ENCODE results near the gene FHL2.

DNA sequence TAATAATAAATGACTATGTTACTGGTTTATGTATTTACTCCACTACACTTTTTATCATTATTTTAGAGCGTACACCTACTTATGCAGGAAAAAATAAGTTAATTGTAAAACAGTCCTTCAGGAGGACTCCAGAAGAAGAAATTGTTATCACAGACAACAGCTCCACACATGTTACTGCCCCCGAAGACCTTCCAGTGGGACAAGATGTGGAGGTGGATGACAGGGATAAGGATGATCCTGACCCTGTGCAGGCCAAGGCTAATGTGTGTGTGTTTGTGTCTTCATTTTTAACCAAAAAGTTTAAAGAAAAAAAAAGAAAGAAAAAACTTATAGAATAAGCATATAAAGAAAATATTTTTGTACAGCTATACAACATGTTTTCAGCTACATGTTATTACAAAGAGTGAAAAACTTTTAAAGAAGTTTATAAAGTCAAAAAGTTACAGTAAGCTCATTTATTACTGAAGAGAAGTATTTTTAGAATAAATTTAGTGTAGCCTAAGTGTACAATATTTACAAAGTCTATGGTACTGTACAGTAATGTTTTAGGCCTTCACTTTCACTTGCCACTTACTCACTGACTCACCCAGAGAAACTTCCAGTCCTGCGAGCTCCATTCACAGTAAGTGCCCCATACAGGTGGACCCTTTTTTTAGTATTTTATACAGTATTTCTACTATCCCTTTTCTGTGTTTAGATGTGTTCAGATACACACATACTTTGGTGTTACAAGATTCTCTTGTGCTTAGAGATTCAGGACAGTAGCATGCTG is 76.8 kb downstream of the FHL2 start:
- TF ChIP-seq, protein P1, sequence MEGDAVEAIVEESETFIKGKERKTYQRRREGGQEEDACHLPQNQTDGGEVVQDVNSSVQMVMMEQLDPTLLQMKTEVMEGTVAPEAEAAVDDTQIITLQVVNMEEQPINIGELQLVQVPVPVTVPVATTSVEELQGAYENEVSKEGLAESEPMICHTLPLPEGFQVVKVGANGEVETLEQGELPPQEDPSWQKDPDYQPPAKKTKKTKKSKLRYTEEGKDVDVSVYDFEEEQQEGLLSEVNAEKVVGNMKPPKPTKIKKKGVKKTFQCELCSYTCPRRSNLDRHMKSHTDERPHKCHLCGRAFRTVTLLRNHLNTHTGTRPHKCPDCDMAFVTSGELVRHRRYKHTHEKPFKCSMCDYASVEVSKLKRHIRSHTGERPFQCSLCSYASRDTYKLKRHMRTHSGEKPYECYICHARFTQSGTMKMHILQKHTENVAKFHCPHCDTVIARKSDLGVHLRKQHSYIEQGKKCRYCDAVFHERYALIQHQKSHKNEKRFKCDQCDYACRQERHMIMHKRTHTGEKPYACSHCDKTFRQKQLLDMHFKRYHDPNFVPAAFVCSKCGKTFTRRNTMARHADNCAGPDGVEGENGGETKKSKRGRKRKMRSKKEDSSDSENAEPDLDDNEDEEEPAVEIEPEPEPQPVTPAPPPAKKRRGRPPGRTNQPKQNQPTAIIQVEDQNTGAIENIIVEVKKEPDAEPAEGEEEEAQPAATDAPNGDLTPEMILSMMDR (conservative IDR thresholded peaks at IDR 0.05; ENCODE audit: low read length) = no peak
- TF ChIP-seq EZH2phosphoT487 (IDR thresholded peaks at IDR 0.05; ENCODE audit: borderline replicate concordance, low read depth, low read length) = no peak

All from OCI-LY7 (cell line).